SK-N-SH (cell line): ENCODE data around the gene ZXDC.

Experiments
- CTCF ChIP-seq: fragments of 200-600 bp; sonication (generic); IDR thresholded peaks from 2 replicates; pipeline ENCODE4 v1.6.1; 2017; ENCODE audit warnings: antibody characterized with exemption, mild to moderate bottlenecking, moderate library complexity
- MAX ChIP-seq: IDR thresholded peaks from 2 replicates; pipeline ENCODE4 v1.4.0; 2012; ENCODE audit warnings: low read depth
- POLR2AphosphoS5 ChIP-seq: IDR thresholded peaks from 2 replicates; pipeline ENCODE4 v1.6.1; 2012; ENCODE audit warnings: low read depth, low read length
- RXRA ChIP-seq: IDR thresholded peaks from 2 replicates; pipeline ENCODE4 v1.4.0; 2012; ENCODE audit warnings: low read depth, mild to moderate bottlenecking, borderline replicate concordance
- SIN3A ChIP-seq: IDR thresholded peaks from 2 replicates; pipeline ENCODE4 v1.6.1; 2012; ENCODE audit warnings: low read depth, mild to moderate bottlenecking, low read length, moderate library complexity, borderline replicate concordance
- SMC3 ChIP-seq: IDR thresholded peaks from 2 replicates; pipeline ENCODE4 v1.6.1; 2012; ENCODE audit warnings: low read depth, low read length, improper control_type of control experiment
- TEAD4 ChIP-seq: IDR thresholded peaks from 2 replicates; pipeline ENCODE4 v1.4.0; 2012; ENCODE audit warnings: mild to moderate bottlenecking, borderline replicate concordance; ENCODE audit not compliant: insufficient read depth

GRCh38 chr3:126391631-126392030, 84.1 kb downstream of the ZXDC start:
- TF ChIP-seq CTCF (no peak), POLR2AphosphoS5 (no peak), MAX (no peak), SIN3A (no peak), SMC3 (no peak), RXRA (no peak), TEAD4 (no peak)
